ENCODE data around the gene FAM204A. TPM values are rescaled to one million over a fixed set of nuclear protein-coding genes. Genes with fewer than 3 reads are reported as not detected.

The FAM204A gene
- total RNA-seq, 1 donor from 2014 or later: 36.4 TPM

DNA sequence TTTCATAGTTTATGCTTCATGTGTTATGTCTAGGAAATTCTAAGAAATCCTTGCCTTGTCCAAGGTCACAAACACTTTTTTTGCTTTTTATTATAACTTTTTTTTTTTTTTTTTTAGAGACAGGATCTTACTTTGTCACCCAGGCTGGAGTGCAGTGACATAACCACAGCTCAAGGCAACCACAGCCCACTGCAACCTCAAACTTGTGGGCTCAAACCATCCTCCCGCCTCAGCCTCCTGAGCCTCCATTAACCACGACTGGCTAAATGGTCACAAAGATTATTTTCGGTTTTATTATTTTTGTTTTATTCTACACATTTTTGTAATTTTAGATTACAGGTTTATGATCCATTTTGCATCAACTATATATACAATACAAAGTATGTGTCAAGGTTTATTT is 7.1 kb upstream of the FAM204A start:
- DNase-seq (ENCODE audit: low read depth): no peak
- TF ChIP-seq, protein P1, sequence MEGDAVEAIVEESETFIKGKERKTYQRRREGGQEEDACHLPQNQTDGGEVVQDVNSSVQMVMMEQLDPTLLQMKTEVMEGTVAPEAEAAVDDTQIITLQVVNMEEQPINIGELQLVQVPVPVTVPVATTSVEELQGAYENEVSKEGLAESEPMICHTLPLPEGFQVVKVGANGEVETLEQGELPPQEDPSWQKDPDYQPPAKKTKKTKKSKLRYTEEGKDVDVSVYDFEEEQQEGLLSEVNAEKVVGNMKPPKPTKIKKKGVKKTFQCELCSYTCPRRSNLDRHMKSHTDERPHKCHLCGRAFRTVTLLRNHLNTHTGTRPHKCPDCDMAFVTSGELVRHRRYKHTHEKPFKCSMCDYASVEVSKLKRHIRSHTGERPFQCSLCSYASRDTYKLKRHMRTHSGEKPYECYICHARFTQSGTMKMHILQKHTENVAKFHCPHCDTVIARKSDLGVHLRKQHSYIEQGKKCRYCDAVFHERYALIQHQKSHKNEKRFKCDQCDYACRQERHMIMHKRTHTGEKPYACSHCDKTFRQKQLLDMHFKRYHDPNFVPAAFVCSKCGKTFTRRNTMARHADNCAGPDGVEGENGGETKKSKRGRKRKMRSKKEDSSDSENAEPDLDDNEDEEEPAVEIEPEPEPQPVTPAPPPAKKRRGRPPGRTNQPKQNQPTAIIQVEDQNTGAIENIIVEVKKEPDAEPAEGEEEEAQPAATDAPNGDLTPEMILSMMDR (conservative IDR thresholded peaks at IDR 0.05; ENCODE audit: low read depth, low read length): no peak
- H3K4me3 ChIP-seq (ENCODE audit: low read depth, low read length): no peak overlapping the region

DNA sequence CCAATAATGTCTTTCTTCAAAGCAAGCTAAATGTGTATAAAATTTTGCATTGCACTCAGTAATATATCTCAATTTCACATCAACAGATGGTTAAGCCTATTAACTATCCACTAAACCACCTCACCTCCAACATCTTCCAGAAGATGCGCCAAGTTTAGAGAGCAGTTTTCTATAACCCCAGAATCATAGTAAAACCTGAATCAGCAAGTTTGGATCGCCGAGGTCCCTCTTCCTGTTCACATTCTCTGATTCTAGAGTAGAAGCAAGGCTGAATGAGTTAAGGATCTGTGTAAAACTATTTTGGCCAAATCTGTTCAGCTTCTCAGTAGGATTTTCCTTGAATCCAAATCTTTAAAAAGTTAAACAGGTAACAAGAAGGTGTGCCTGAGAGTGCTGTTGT is 1.4 kb upstream of the FAM204A start:
- no peak overlapping the region for H3K4me3 ChIP-seq (ENCODE audit: low read depth, low read length)
- no peak for DNase-seq (ENCODE audit: low read depth)
- TF ChIP-seq, protein P1 (conservative IDR thresholded peaks at IDR 0.05; ENCODE audit: low read depth, low read length): no peak

GRCh38 chr10:118343115-118343514 is 991 bp upstream of the FAM204A start:
- no peak overlapping the region for H3K4me3 ChIP-seq (ENCODE audit: low read depth, low read length)
- TF ChIP-seq, protein P1 (conservative IDR thresholded peaks at IDR 0.05; ENCODE audit: low read depth, low read length): no peak
- DNase-seq (ENCODE audit: low read depth): no peak

DNA sequence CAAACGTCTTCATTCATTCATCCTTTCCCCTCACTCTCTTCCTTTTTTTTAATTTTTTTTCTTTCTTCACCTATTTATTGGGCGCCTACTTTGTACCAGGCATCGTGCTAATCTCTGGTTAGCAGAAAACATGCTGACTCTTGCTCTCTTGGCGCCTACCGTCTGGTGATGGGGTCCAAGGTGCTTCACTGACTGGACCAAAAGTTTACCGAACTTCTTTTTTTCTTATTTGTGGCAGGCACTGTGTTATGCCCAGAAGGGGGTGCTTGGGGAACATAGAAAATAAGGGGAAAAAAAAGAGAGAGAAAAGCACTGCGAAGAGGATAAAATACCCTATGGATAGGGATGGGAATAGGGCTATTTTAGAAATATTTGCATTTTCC is 505 bp upstream of the FAM204A start:
- no peak for DNase-seq (ENCODE audit: low read depth)

GRCh38 chr10:118340486-118340885 is 1.6 kb downstream of the FAM204A start:
- peak overlapping the region; percentile 10 for H3K4me3 ChIP-seq (ENCODE audit: low read depth, low read length)
- no peak for DNase-seq (ENCODE audit: low read depth)
- TF ChIP-seq, protein P1 (conservative IDR thresholded peaks at IDR 0.05; ENCODE audit: low read depth, low read length): no peak

More for the DNA sequence above, 505 bp upstream of the FAM204A start:
- H3K4me3 ChIP-seq (ENCODE audit: low read depth, low read length): peak overlapping the region; percentile 69
- TF ChIP-seq, protein P1 (conservative IDR thresholded peaks at IDR 0.05; ENCODE audit: low read depth, low read length): no peak

DNA sequence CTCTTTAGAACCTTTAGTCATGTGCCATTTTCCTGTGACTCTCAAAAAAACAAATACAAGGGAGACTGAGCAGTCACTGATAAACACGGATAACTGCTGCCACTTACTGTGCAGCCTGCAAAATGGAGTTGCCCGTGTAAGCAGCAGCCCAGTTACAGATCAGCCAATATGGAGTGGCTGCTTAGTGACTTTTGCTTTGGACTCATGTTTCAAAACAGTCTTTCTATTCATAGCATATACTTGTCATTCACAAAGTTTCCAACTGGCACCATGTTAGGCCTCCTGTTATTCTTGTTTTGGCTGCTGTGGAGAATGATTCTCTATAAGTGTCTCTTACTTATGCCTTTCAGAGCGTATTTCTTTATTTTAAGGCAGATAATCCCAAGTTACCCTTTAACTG is 3.0 kb downstream of the FAM204A start:
- no peak overlapping the region for H3K4me3 ChIP-seq (ENCODE audit: low read depth, low read length)
- TF ChIP-seq, protein P1 (conservative IDR thresholded peaks at IDR 0.05; ENCODE audit: low read depth, low read length): no peak
- no peak for DNase-seq (ENCODE audit: low read depth)

GRCh38 chr10:118337356-118337755 is 4.8 kb downstream of the FAM204A start:
- DNase-seq (ENCODE audit: low read depth): no peak
- H3K4me3 ChIP-seq (ENCODE audit: low read depth, low read length): no peak overlapping the region
- TF ChIP-seq, protein P1 (conservative IDR thresholded peaks at IDR 0.05; ENCODE audit: low read depth, low read length): no peak

Measured in epithelial cell of proximal tubule (primary cell).